ENCODE data around the gene EDARADD.

DNA sequence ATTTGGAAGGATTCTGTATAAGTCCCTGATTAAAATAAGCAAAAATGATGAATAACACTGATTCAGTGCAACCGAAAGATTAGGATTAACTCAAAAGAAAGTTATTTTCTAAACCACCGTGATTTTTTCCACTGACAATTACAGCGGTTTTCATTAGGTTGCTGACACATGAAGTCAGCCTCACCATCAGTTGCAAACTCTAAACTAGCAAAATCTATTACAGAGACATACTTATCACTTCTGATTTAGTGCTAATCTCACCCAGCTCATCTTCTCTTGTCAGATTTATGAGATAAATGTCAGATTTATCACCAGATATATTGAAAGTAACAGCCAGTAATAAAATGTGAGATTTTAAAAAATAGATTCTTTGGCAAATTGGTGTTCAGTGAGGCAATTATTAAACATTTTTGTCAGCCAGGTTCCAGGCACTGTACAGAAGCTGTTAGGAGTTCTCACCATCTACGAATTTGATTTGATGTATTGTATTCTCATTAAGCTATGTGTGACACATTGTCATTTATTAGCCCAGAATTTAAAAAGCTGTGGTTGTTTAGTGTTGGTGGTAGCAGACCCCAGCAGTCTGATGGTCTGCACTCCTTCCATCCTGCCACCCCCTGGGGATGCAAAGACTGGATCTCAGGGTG lies 92.4 kb downstream of the EDARADD start:
- TF ChIP-seq, protein P1, sequence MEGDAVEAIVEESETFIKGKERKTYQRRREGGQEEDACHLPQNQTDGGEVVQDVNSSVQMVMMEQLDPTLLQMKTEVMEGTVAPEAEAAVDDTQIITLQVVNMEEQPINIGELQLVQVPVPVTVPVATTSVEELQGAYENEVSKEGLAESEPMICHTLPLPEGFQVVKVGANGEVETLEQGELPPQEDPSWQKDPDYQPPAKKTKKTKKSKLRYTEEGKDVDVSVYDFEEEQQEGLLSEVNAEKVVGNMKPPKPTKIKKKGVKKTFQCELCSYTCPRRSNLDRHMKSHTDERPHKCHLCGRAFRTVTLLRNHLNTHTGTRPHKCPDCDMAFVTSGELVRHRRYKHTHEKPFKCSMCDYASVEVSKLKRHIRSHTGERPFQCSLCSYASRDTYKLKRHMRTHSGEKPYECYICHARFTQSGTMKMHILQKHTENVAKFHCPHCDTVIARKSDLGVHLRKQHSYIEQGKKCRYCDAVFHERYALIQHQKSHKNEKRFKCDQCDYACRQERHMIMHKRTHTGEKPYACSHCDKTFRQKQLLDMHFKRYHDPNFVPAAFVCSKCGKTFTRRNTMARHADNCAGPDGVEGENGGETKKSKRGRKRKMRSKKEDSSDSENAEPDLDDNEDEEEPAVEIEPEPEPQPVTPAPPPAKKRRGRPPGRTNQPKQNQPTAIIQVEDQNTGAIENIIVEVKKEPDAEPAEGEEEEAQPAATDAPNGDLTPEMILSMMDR (IDR thresholded peaks at IDR 0.05): no peak
- no peak for TF ChIP-seq EP300 (IDR thresholded peaks at IDR 0.05)
- TF ChIP-seq POLR2A (IDR thresholded peaks at IDR 0.05): no peak
- TF ChIP-seq POLR2AphosphoS5 (IDR thresholded peaks at IDR 0.05): no peak

Measured in gastroesophageal sphincter (tissue), 3 donors.